CD14-positive monocyte (primary cell): ENCODE data around the gene F9. TPM values are rescaled to one million over a fixed set of nuclear protein-coding genes. Genes with fewer than 3 reads are reported as not detected.
A peak's percentile ranks its signal among the peaks of the same experiment; 100 is the strongest.

Experiments
- DNase-seq, 3 donors: peaks; one replicate each; pipeline ENCODE4 v3.0.0-alpha.2; 2011 to 2022
- H2AFZ ChIP-seq: 2 replicates; pipeline ENCODE4 v1.6.0; 2012; ENCODE audit warnings: mild to moderate bottlenecking, low read depth, low read length, inconsistent platforms; ENCODE audit not compliant: insufficient read depth, poor library complexity, severe bottlenecking
- H3K27ac ChIP-seq, 2 donors: 1 replicate in 1 of 2; 2 replicates in 1 of 2; pipeline ENCODE4 v1.5.1; 2012 to 2013; ENCODE audit warnings: low read length in 2 of 2, control low read depth in 1 of 2, inconsistent platforms in 1 of 2, low read depth in 1 of 2, mild to moderate bottlenecking in 1 of 2
- H3K27me3 ChIP-seq, 2 donors: one replicate each; pipeline versions ENCODE4 v1.6.0 to v1.6.1; 2011 to 2013; ENCODE audit warnings: low read length in 2 of 2; ENCODE audit not compliant: control insufficient read depth in 2 of 2, insufficient read depth in 2 of 2
- H3K36me3 ChIP-seq, 2 donors: replicated peaks in 1 of 2; 1 replicate in 1 of 2; 2 replicates in 1 of 2; pipeline versions ENCODE4 v1.5.1 to v1.6.1; 2012 to 2013; ENCODE audit warnings: low read length in 2 of 2, control low read depth in 1 of 2, inconsistent platforms in 1 of 2, mild to moderate bottlenecking in 1 of 2; ENCODE audit not compliant: insufficient read depth in 2 of 2, control insufficient read depth in 1 of 2
- H3K4me1 ChIP-seq, 2 donors: 1 replicate in 1 of 2; 2 replicates in 1 of 2; pipeline versions ENCODE4 v1.5.1 to v1.6.1; 2012 to 2013; ENCODE audit warnings: low read length in 2 of 2, control low read depth in 1 of 2, inconsistent platforms in 1 of 2, mild to moderate bottlenecking in 1 of 2, moderate library complexity in 1 of 2; ENCODE audit not compliant: insufficient read depth in 2 of 2, control insufficient read depth in 1 of 2
- H3K4me2 ChIP-seq: replicated peaks from 2 replicates; pipeline ENCODE3; 2012; ENCODE audit warnings: low read length, moderate library complexity, mild to moderate bottlenecking; ENCODE audit not compliant: poor library complexity, severe bottlenecking; ENCODE audit errors: extremely low read depth
- H3K4me3 ChIP-seq, 3 experiments: fragments of 200-600 bp in 1 of 3; sonication (generic) in 1 of 3; replicated peaks in 1 of 3; 1 replicate in 2 of 3; 2 replicates in 1 of 3; pipeline ENCODE4 v1.5.1; 2011 to 2013; ENCODE audit warnings: low read length in 3 of 3, mild to moderate bottlenecking in 3 of 3, control low read depth in 2 of 3, low read depth in 2 of 3, inconsistent platforms in 1 of 3, moderate library complexity in 1 of 3
- H3K79me2 ChIP-seq: 2 replicates; pipeline ENCODE4 v1.6.0; 2012; ENCODE audit warnings: mild to moderate bottlenecking, control low read depth, inconsistent platforms, low read length, moderate library complexity; ENCODE audit not compliant: insufficient read depth
- H3K9ac ChIP-seq: 2 replicates; pipeline ENCODE4 v1.6.0; 2017; ENCODE audit warnings: low read length, mild to moderate bottlenecking; ENCODE audit not compliant: insufficient read depth, poor library complexity, severe bottlenecking
- H3K9me3 ChIP-seq, 2 donors: replicated peaks in 1 of 2; 1 replicate in 1 of 2; 2 replicates in 1 of 2; pipeline versions ENCODE4 v1.5.1 to v1.6.1; 2012 to 2013; ENCODE audit warnings: low read length in 2 of 2, control low read depth in 1 of 2; ENCODE audit not compliant: control insufficient read depth in 1 of 2, insufficient read depth in 1 of 2
- H4K20me1 ChIP-seq: 2 replicates; pipeline ENCODE4 v1.6.0; 2012; ENCODE audit warnings: mild to moderate bottlenecking, low read length, control low read depth, moderate library complexity; ENCODE audit not compliant: insufficient read depth
- H3K27ac Mint-ChIP-seq, 7 donors: one replicate each; pipeline ENCODE4 v1.8.0; 2020; ENCODE audit warnings: mild to moderate bottlenecking in 7 of 7, mixed read lengths in 7 of 7, moderate library complexity in 6 of 7, inconsistent platforms in 2 of 7
- H3K27me3 Mint-ChIP-seq, 3 donors: one replicate each; pipeline ENCODE4 v1.8.0; 2021 to 2022; ENCODE audit warnings: low read depth in 3 of 3, mild to moderate bottlenecking in 3 of 3, mixed read lengths in 3 of 3, moderate library complexity in 3 of 3, inconsistent platforms in 1 of 3
- H3K36me3 Mint-ChIP-seq, 2 donors: one replicate each; pipeline ENCODE4 v1.8.0; 2020; ENCODE audit warnings: mixed read lengths in 2 of 2, inconsistent platforms in 1 of 2, mild to moderate bottlenecking in 1 of 2
- H3K4me1 Mint-ChIP-seq: one replicate; pipeline ENCODE4 v1.8.0; 2020; ENCODE audit warnings: mild to moderate bottlenecking, mixed read lengths
- H3K4me3 Mint-ChIP-seq, 2 donors: one replicate each; pipeline ENCODE4 v1.8.0; 2020; ENCODE audit warnings: mild to moderate bottlenecking in 2 of 2, mixed read lengths in 2 of 2, moderate library complexity in 1 of 2
- H3K9me3 Mint-ChIP-seq, 7 donors: one replicate each; pipeline ENCODE4 v1.8.0; 2020 to 2022; ENCODE audit warnings: mixed read lengths in 7 of 7, mild to moderate bottlenecking in 6 of 7, moderate library complexity in 6 of 7, inconsistent platforms in 2 of 7
- WGBS: methylation state at CpG from one replicate; pipeline ENCODE4 v1.1.5; 2013; ENCODE audit warnings: missing lambda C conversion rate; ENCODE audit not compliant: insufficient coverage; 5-methylcytosine and 5-hydroxymethylcytosine counted together
- intact Hi-C, 2 donors: fragments of 100-400 bp; cut with micrococcal nuclease; formaldehyde crosslinking; loops; one replicate each; pipeline versions ENCODE4 v1.15.0 to v1.15.1; 2023
- polyA plus RNA-seq, 3 donors: library from polyadenylated mRNA; depleted of rRNA in 1 of 3; unstranded in 2 of 3; stranded (reverse) in 1 of 3; fragments of 300-500 nt in 2 of 3; fragments of >200 nt in 1 of 3; fragmentation: Illumina TruSeq in 2 of 3; gene quantifications; 1 replicate in 2 of 3; 2 replicates in 1 of 3; pipeline ENCODE4 v1.2.3, GENCODE V29; 2012 to 2021
- TF ChIP-seq, protein P1 (sequence below): fragments of 200-600 bp; IDR thresholded peaks from one replicate; pipeline ENCODE4 v1.8.0; 2022; ENCODE audit warnings: antibody characterized with exemption, mild to moderate bottlenecking

Gene F9
- polyA plus RNA-seq, 3 donors: not detected

DNA sequence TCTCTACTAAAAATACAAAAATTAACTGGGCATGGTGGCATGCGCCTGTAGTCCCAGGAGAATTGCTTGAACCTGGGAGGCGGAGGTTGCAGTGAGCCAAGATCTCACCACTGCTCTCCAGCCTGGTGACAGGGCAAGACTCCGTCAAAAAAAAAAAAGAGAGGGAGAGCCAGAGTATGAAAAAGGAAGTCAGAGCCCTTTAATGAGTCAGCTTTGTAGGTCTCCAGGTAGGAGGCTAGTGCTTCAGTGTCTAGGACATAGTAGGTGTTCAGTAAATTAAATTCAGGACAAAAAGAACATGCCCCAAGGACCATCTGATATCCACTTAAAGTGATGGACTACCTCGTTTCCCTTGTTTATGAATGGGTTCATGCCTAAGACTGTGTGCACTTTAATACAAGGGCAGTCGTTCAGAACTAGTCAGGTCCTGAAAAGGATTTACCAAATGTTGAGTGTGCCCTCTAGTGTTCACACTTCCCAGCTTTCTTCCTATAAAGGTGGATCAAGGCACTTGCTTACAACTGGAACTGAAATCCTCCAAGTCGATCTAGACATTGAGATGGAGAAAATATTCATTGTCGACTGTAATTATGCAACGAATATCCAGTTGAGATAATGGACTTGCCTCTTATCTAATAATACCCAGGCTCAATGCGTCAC, 29.0 kb downstream of the F9 start:
- TF ChIP-seq, protein P1, sequence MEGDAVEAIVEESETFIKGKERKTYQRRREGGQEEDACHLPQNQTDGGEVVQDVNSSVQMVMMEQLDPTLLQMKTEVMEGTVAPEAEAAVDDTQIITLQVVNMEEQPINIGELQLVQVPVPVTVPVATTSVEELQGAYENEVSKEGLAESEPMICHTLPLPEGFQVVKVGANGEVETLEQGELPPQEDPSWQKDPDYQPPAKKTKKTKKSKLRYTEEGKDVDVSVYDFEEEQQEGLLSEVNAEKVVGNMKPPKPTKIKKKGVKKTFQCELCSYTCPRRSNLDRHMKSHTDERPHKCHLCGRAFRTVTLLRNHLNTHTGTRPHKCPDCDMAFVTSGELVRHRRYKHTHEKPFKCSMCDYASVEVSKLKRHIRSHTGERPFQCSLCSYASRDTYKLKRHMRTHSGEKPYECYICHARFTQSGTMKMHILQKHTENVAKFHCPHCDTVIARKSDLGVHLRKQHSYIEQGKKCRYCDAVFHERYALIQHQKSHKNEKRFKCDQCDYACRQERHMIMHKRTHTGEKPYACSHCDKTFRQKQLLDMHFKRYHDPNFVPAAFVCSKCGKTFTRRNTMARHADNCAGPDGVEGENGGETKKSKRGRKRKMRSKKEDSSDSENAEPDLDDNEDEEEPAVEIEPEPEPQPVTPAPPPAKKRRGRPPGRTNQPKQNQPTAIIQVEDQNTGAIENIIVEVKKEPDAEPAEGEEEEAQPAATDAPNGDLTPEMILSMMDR: peak; percentile 55
- Histone ChIP-seq H3K27me3 (no peaks in the 10 kb centered on the region), H2AFZ (no peak overlapping the region), H3K4me3 (no peak overlapping the region), H3K27ac (no peak overlapping the region), H3K36me3 (no peaks in the 10 kb centered on the region), H3K79me2 (no peaks in the 10 kb centered on the region), H4K20me1 (no peaks in the 10 kb centered on the region), H3K4me1 (peaks cover 15% of the 10 kb centered on the region in 2 donors), H3K9ac (no peak overlapping the region), H3K9me3 (no peaks in the 10 kb centered on the region), H3K4me2 (no peak overlapping the region)
- H3K9me3 Mint-ChIP-seq: no peaks in the 10 kb centered on the region
- peak; percentile 21 to 57 (median 37) for DNase-seq
- no CpG with 5 or more reads among the region's 9 CpGs for WGBS
- H3K4me3 Mint-ChIP-seq: no peak overlapping the region
- H3K4me1 Mint-ChIP-seq: peaks cover 17% of the 10 kb centered on the region
- H3K27me3 Mint-ChIP-seq: peaks cover 0 to 3% (median 1%) of the 10 kb centered on the region in 3 donors
- peak overlapping the region in 1 of 7 donors; percentile 54 for H3K27ac Mint-ChIP-seq
- H3K36me3 Mint-ChIP-seq: no peaks in the 10 kb centered on the region
- intact Hi-C loops: loop anchor here (5.0 to 10.0 kb wide), 2 partner anchors 782 to 785 kb away; no protein-coding TSS in a partner anchor

GRCh38 chrX:139560221-139560620, 29.7 kb downstream of the F9 start:
- Histone ChIP-seq H3K4me1 (peaks cover 8% of the 10 kb centered on the region in 2 donors), H4K20me1 (no peaks in the 10 kb centered on the region), H3K9me3 (no peaks in the 10 kb centered on the region), H3K4me3 (no peak overlapping the region), H3K27ac (no peak overlapping the region), H3K27me3 (no peaks in the 10 kb centered on the region), H3K9ac (no peak overlapping the region), H3K4me2 (no peak overlapping the region), H3K36me3 (no peaks in the 10 kb centered on the region), H3K79me2 (no peaks in the 10 kb centered on the region), H2AFZ (no peak overlapping the region)
- H3K4me1 Mint-ChIP-seq: peaks cover 10% of the 10 kb centered on the region
- H3K36me3 Mint-ChIP-seq: no peaks in the 10 kb centered on the region
- H3K4me3 Mint-ChIP-seq: no peak overlapping the region
- H3K9me3 Mint-ChIP-seq: no peaks in the 10 kb centered on the region
- peaks cover 0 to 3% (median 1%) of the 10 kb centered on the region in 3 donors for H3K27me3 Mint-ChIP-seq
- TF ChIP-seq, protein P1: no peak
- no peak overlapping the region for H3K27ac Mint-ChIP-seq
- DNase-seq: no peak
- intact Hi-C loops: no loop called here
